Right lobe of liver (tissue), 6 donors: ENCODE results near the gene PLOD3. TPM values are rescaled to one million over a fixed set of nuclear protein-coding genes. Genes with fewer than 3 reads are reported as not detected.
"Not testable (repeated sequence)": the region's sequence is repeated elsewhere in the genome, so short reads cannot be mapped to it uniquely, and the experiment has no call there.

ENCODE experiments used
- ATAC-seq, 4 donors: fragments of 200-7000 bp; cut with Tn5 transposase; one replicate each; pipeline ENCODE4 v1.9.1; 2020; ENCODE audit warnings: mild to moderate bottlenecking in 4 of 4, moderate library complexity in 4 of 4
- DNase-seq, 3 donors: peaks; one replicate each; pipeline ENCODE4 v3.0.0-alpha.2; 2020
- H3K27ac ChIP-seq, 3 donors: fragments of 200-600 bp; one replicate each; pipeline ENCODE4 v1.8.0; 2022
- H3K27me3 ChIP-seq, 2 donors: fragments of 200-600 bp; one replicate each; pipeline ENCODE4 v1.8.0; 2022
- H3K36me3 ChIP-seq, 4 donors: fragments of 200-600 bp; sonication (generic) in 1 of 4; one replicate each; pipeline versions ENCODE4 v1.5.1 to v1.8.0; 2017 to 2022; ENCODE audit warnings: control low read depth in 1 of 4
- H3K4me1 ChIP-seq, 4 donors: fragments of 200-600 bp; sonication (generic) in 1 of 4; one replicate each; pipeline versions ENCODE4 v1.5.1 to v1.8.0; 2017 to 2022; ENCODE audit warnings: control low read depth in 1 of 4
- H3K4me3 ChIP-seq, 3 donors: fragments of 200-600 bp; one replicate each; pipeline ENCODE4 v1.8.0; 2022
- H3K9me3 ChIP-seq, 4 donors: fragments of 200-600 bp; sonication (generic) in 1 of 4; one replicate each; pipeline versions ENCODE4 v1.5.1 to v1.8.0; 2017 to 2022; ENCODE audit warnings: control low read depth in 1 of 4
- POLR2A ChIP-seq: fragments of 450-650 bp; IDR thresholded peaks from one replicate; pipeline ENCODE4 v1.6.1; 2017; ENCODE audit warnings: antibody characterized with exemption, mild to moderate bottlenecking
- WGBS: methylation state at CpG from one replicate; pipeline ENCODE4 v1.1.6; 2018; ENCODE audit warnings: low coverage, low lambda C conversion rate; ENCODE audit not compliant: insufficient coverage; ENCODE audit errors: missing lambda C conversion rate; 5-methylcytosine and 5-hydroxymethylcytosine counted together
- intact Hi-C, 2 donors: fragments of 100-400 bp; cut with DNase I; formaldehyde crosslinking; loops; one replicate each; pipeline versions ENCODE4 v1.11.2 to v1.14.1; 2022
- total RNA-seq, 6 experiments: library from RNA; depleted of rRNA in 2 of 6; stranded (reverse); fragments of >200 nt in 2 of 6; fragmentation: NEBNext Ultra II Directional in 3 of 6; extraction: Animal tissue kit (Norgen Biotek cat#: 25700) in 3 of 6; gene quantifications; one replicate each; pipeline versions ENCODE4 v1.1.0 to v1.2.4, GENCODE V29; 2016 to 2023
- TF ChIP-seq, protein P1 (sequence below), 4 donors: fragments of 200-600 bp in 3 of 4; fragments of 450-650 bp in 1 of 4; IDR thresholded peaks; one replicate each; pipeline versions ENCODE4 v1.5.1 to v1.8.0; 2016 to 2022; ENCODE audit warnings: antibody characterized with exemption in 4 of 4, mild to moderate bottlenecking in 2 of 4
- donor health status: DM: no; HTN: yes; CAD: no.
- donor health status: DM: no; HTN: no; CAD: no.
- donor health status: DM: no; HTN: no; CAD: no.
- donor health status: DM: no; HTN: yes; CAD: no.
- donor health status: DM: no; HTN: yes; CAD: no.

The PLOD3 gene
- total RNA-seq, 6 experiments from 2014 or later = 41.7 to 57.5 (median 54.3) TPM

DNA sequence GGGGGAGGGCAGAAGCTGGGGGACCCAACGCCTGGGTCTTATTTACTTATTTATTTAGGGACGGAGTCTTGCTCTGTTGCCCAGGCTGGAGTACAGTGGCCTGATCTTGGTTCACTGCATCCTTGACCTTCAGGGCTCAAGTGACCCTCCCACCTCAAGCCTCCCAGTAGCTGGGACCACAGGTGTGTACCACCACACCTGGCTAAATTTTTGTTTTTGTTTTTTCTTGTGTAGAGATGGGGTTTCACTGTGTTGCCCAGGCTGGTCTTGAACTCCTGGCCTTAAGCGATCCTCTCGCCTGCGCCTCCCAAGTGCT lies 14.8 kb downstream of the PLOD3 start:
- H3K27ac ChIP-seq = no peak overlapping the region
- H3K36me3 ChIP-seq = peaks cover 0 to 11% (median 0%) of the 10 kb centered on the region in 4 donors
- DNase-seq = no peak
- no peak for TF ChIP-seq POLR2A
- TF ChIP-seq, protein P1, sequence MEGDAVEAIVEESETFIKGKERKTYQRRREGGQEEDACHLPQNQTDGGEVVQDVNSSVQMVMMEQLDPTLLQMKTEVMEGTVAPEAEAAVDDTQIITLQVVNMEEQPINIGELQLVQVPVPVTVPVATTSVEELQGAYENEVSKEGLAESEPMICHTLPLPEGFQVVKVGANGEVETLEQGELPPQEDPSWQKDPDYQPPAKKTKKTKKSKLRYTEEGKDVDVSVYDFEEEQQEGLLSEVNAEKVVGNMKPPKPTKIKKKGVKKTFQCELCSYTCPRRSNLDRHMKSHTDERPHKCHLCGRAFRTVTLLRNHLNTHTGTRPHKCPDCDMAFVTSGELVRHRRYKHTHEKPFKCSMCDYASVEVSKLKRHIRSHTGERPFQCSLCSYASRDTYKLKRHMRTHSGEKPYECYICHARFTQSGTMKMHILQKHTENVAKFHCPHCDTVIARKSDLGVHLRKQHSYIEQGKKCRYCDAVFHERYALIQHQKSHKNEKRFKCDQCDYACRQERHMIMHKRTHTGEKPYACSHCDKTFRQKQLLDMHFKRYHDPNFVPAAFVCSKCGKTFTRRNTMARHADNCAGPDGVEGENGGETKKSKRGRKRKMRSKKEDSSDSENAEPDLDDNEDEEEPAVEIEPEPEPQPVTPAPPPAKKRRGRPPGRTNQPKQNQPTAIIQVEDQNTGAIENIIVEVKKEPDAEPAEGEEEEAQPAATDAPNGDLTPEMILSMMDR (IDR thresholded peaks at IDR 0.05) = no peak
- intact Hi-C loops = no loop called here
- ATAC-seq = no peak
- no peaks in the 10 kb centered on the region for H3K9me3 ChIP-seq
- WGBS = 100% methylated on average over 1 of the region's 5 CpGs
- no peaks in the 10 kb centered on the region for H3K27me3 ChIP-seq
- peaks cover 0 to 11% (median 0%) of the 10 kb centered on the region in 4 donors for H3K4me1 ChIP-seq
- no peak overlapping the region for H3K4me3 ChIP-seq

DNA sequence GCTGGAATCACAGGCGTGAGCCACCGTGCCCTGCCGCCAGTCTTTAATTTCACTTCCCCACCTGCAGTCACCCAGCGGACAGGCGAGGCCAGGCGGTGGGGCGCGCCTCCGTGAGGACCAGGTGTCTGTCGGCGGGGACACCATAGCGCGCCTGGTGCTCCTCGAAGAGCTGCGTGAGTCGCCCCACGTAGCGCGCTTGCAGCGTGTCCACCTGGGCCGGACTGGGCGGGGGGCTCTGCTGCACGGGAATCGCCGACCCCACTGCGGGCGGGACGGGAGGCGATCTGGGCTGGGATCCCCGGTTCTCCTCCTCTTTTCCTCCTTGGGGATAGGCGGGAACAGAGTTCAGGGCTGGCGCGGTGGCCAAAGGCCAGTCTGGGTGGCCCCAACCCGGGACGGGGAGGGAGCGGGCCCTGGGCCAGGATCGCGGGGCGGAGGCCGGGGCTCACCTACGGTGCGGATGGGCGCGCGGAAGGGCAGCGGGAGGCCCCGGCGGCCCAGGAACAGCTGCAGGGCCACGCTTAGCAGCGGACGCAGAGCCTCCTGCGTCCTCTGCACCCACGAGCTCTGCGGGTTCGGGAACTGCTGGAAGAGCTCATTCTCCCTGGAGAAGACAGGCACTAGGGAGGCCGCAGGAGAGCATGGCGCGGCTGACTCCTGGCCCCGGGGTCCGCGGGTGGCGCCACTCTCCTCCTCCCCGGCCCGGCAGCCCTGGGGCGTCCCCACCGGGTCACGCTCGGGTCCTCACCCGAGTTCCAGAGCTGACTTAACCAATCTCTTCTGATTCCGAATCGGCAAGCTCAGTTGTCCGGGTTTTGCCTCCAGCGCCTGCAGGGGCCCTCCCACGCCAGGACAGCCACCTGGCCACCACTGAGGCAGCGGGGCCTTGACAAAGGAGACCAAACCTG lies 15.4 kb downstream of the PLOD3 start:
- Histone ChIP-seq H3K4me3 (peak overlapping the region; percentile 45 to 56 (median 47)), H3K4me1 (peaks cover 0 to 11% (median 0%) of the 10 kb centered on the region in 4 donors), H3K27me3 (no peaks in the 10 kb centered on the region), H3K36me3 (peaks cover 0 to 8% (median 0%) of the 10 kb centered on the region in 4 donors), H3K27ac (peak overlapping the region in 2 of 3 donors; percentile 1 to 66), H3K9me3 (no peaks in the 10 kb centered on the region)
- TF ChIP-seq POLR2A = no peak
- TF ChIP-seq, protein P1 (IDR thresholded peaks at IDR 0.05) = no peak
- intact Hi-C loops = no loop called here
- ATAC-seq (peak; percentile 72 to 82 (median 80)), DNase-seq (peak; percentile 75 to 84 (median 77))
- WGBS = 6% methylated on average over 3 of the region's 75 CpGs

DNA sequence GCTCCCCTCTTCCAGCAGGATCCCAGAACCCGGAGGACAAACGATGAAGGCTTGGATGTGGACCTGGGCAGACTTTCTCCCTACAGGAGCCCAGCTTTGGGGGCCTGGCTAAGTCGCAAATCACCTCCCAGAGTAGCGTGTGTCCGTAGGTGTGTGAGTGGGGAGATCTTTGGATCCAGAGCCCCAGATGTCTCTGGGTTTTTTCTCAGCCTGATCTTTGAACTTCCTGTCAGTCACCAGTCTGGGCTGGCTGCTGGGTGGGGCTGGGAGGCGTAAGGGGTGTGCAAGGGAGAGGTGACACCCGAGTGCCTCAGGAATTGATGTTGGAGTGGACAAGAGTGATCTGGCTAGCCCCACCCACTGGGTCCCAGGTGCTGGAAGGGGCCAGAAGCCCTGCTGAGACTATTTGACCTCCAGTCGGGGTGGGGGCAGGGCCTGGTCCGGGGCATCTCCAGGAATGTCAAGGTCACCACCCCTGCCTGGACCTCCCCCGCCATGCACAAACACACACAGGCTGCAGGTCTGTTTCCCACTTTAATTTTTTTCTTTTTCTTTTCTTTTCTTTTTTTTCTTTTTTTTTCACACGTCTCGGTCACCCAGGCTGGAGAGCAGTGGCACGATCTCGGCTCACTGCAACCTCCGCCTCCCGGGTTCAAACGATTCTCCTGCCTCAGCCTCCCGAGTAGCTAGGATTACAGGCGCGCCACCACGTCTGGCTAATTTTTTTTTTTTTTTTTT lies 16.4 kb downstream of the PLOD3 start, which contains the start of gene MOGAT3:
Gene MOGAT3 (minus strand): TSS at position 175 of the 738 bp plus-strand sequence. CDS start 182 bp downstream, outside the sequence.
- DNase-seq (peak; percentile 79 to 84 (median 82)), ATAC-seq (peak; percentile 78 to 87 (median 85))
- peaks cover 0 to 3% (median 0%) of the 10 kb centered on the region in 4 donors for H3K36me3 ChIP-seq
- H3K27me3 ChIP-seq = no peaks in the 10 kb centered on the region
- no peaks in the 10 kb centered on the region for H3K9me3 ChIP-seq
- peak within 1 kb of the TSS; percentile 50 to 66 (median 60) for H3K27ac ChIP-seq
- H3K4me1 ChIP-seq = peaks cover 0 to 11% (median 0%) of the 10 kb centered on the region in 4 donors
- peak within 1 kb of the TSS; percentile 45 to 56 (median 47) for H3K4me3 ChIP-seq
- TF ChIP-seq, protein P1 (IDR thresholded peaks at IDR 0.05) = no peak
- TF ChIP-seq POLR2A = peak; percentile 90
- intact Hi-C loops = no loop called here
- WGBS = 10% methylated on average over 18 of the region's 21 CpGs

DNA sequence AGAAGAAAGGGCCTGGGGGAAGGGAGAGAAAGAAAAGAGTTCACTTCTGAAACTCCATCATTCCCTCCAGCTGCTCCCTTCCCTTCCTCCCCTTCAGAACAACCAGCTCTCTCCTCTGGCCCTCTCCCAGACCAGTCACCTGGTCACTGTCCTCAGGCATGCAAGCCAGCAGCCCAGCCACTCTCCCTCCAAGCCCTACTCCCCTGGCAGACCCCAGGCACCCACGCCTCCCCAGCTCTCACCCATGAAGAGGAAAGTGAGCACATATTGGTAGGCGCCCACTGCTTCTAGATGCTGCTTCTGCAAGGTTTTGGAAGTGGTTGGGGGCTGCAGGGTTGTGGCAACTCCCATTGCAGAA lies 16.9 kb downstream of the PLOD3 start:
- intact Hi-C loops = no loop called here
- 20% methylated on average over 1 of the region's 2 CpGs for whole genome bisulfite sequencing
- Histone ChIP-seq H3K27ac (peak overlapping the region; percentile 50 to 66 (median 60)), H3K36me3 (no peaks in the 10 kb centered on the region), H3K4me3 (peak overlapping the region; percentile 45 to 56 (median 47)), H3K27me3 (no peaks in the 10 kb centered on the region), H3K9me3 (no peaks in the 10 kb centered on the region), H3K4me1 (peaks cover 0 to 11% (median 0%) of the 10 kb centered on the region in 4 donors)
- TF ChIP-seq, protein P1 (IDR thresholded peaks at IDR 0.05) = no peak
- TF ChIP-seq POLR2A = no peak
- DNase-seq (no peak), ATAC-seq (peak; percentile 52 to 69 (median 66))

DNA sequence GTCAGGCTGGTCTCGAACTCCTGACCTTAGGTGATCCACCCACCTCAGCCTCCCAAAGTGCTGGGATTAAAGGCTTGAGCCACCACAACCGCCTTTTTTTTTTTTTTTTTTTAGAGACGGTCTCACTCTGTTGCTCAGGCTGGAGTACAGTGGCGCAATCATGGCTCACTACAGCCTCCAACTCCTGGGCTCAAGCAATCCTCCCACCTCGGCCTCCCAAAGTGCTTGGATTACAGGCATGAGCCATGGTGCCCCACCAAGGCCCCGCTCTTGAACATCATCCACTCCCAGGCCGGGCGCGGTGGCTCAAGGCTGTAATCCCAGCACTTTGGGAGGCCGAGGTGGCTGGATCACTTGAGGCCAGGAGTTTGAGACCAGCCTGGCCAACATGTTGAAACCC lies 17.9 kb downstream of the PLOD3 start:
- not testable (repeated sequence) for DNase-seq, H3K36me3 ChIP-seq, H3K27ac ChIP-seq, H3K27me3 ChIP-seq, H3K4me3 ChIP-seq, ATAC-seq, H3K9me3 ChIP-seq
- WGBS = no CpG with 5 or more reads among the region's 10 CpGs
- intact Hi-C loops = loop anchor here (10.0 kb wide), 1 partner anchor 55 kb away; no protein-coding TSS in a partner anchor
- H3K4me1 ChIP-seq = peaks cover 0 to 11% (median 0%) of the 10 kb centered on the region in 4 donors
